ENCODE data around the gene SBNO1. TPM values are rescaled to one million over a fixed set of nuclear protein-coding genes. Genes with fewer than 3 reads are reported as not detected.

SBNO1 gene
- total and polyA plus RNA-seq, 7 donors: 3.0 to 23.4 (median 20.2) TPM

GRCh38 chr12:123261196-123261595 lies 103.5 kb downstream of the SBNO1 start:
- intact Hi-C loops (cut with DNase I): no loop called here
- H3K27me3 ChIP-seq: no peaks in the 10 kb centered on the region
- no peak overlapping the region for H3K4me3 ChIP-seq
- H3K4me1 ChIP-seq: no peaks in the 10 kb centered on the region
- no peaks in the 10 kb centered on the region for H3K9me3 ChIP-seq
- no peak for TF ChIP-seq POLR2A (IDR thresholded peaks at IDR 0.05)
- no peak for TF ChIP-seq CTCF (IDR thresholded peaks at IDR 0.05)
- no peak for TF ChIP-seq POLR2AphosphoS5 (IDR thresholded peaks at IDR 0.05)
- TF ChIP-seq EP300 (IDR thresholded peaks at IDR 0.05): no peak
- H3K27ac ChIP-seq: no peak overlapping the region
- peaks cover 12 to 97% (median 49%) of the 10 kb centered on the region in 4 donors for H3K36me3 ChIP-seq
- 92 to 97% methylated on average over 4 of the region's 4 CpGs for WGBS, 2 donors
- DNase-seq: no peak

GRCh38 chr12:123260081-123260480 lies 104.6 kb downstream of the SBNO1 start:
- H3K4me3 ChIP-seq: no peak overlapping the region
- intact Hi-C loops (cut with DNase I): no loop called here
- peak overlapping the region in 1 of 4 donors; percentile 2 for H3K27ac ChIP-seq
- no peaks in the 10 kb centered on the region for H3K27me3 ChIP-seq
- WGBS, 2 donors: 59 to 89% methylated on average over 9 of the region's 9 CpGs
- no peaks in the 10 kb centered on the region for H3K9me3 ChIP-seq
- TF ChIP-seq CTCF (IDR thresholded peaks at IDR 0.05): no peak
- TF ChIP-seq POLR2A (IDR thresholded peaks at IDR 0.05): no peak
- TF ChIP-seq EP300 (IDR thresholded peaks at IDR 0.05): no peak
- TF ChIP-seq POLR2AphosphoS5 (IDR thresholded peaks at IDR 0.05): no peak
- no peak for DNase-seq
- peaks cover 0 to under 1% (median 0%) of the 10 kb centered on the region in 4 donors for H3K4me1 ChIP-seq
- peaks cover 12 to 97% (median 48%) of the 10 kb centered on the region in 4 donors for H3K36me3 ChIP-seq

DNA sequence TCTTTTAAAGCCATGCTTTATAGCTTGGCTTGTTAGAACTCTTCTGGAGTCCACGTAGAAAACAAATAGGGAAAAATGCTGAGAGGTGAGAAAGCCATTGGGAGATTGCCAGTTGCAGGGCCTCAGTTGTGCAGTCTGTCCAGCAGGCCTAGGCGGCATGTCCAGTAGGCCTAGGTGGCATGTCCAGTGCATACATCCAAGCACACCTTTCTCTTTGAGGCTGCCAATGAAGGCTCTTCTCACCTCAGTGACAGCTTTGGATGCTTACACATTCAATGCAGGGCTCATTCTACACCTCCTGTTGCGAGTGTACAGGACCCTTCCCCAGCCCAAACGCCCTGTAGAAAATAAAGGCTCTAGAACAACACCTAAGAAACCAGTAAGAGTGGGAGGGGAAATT lies 106.1 kb downstream of the SBNO1 start:
- Histone ChIP-seq H3K4me3 (no peak overlapping the region), H3K27me3 (no peaks in the 10 kb centered on the region), H3K9me3 (no peaks in the 10 kb centered on the region), H3K27ac (no peak overlapping the region), H3K36me3 (peaks cover 15 to 99% (median 52%) of the 10 kb centered on the region in 4 donors), H3K4me1 (peaks cover 0 to 16% (median 9%) of the 10 kb centered on the region in 4 donors)
- no peak for DNase-seq
- 68 to 91% methylated on average over 4 of the region's 4 CpGs for WGBS, 2 donors
- intact Hi-C loops (cut with DNase I): no loop called here
- TF ChIP-seq POLR2A (IDR thresholded peaks at IDR 0.05): no peak
- TF ChIP-seq POLR2AphosphoS5 (IDR thresholded peaks at IDR 0.05): no peak
- TF ChIP-seq CTCF (IDR thresholded peaks at IDR 0.05): no peak
- TF ChIP-seq EP300 (IDR thresholded peaks at IDR 0.05): no peak

GRCh38 chr12:123254853-123255446 lies 109.7 kb downstream of the SBNO1 start:
- TF ChIP-seq EP300 (IDR thresholded peaks at IDR 0.05): no peak
- no peak for TF ChIP-seq CTCF (IDR thresholded peaks at IDR 0.05)
- TF ChIP-seq POLR2A (IDR thresholded peaks at IDR 0.05): no peak
- TF ChIP-seq POLR2AphosphoS5 (IDR thresholded peaks at IDR 0.05): no peak
- Histone ChIP-seq H3K4me1 (peaks cover 0 to 43% (median 25%) of the 10 kb centered on the region in 4 donors), H3K27ac (no peak overlapping the region), H3K4me3 (no peak overlapping the region), H3K27me3 (no peaks in the 10 kb centered on the region), H3K9me3 (no peaks in the 10 kb centered on the region), H3K36me3 (peaks cover 7 to 63% (median 35%) of the 10 kb centered on the region in 4 donors)
- 80 to 81% methylated on average over 5 of the region's 5 CpGs for WGBS, 2 donors
- DNase-seq: no peak
- intact Hi-C loops (cut with DNase I): no loop called here

Data from sigmoid colon (tissue), 7 donors.